Activated CD4-positive, CD25-positive, alpha-beta regulatory T cell treated with anti-CD3 and anti-CD28 coated beads, Interleukin-2, amount 50 U/mL, for 72 hours (primary cell): ENCODE data around the gene HMOX1.
"Not testable (repeated sequence)": the region's sequence is repeated elsewhere in the genome, so short reads cannot be mapped to it uniquely, and the experiment has no call there.

Experiments used
- DNase-seq: peaks from one replicate; pipeline ENCODE4 v3.0.0; 2021

The HMOX1 gene

GRCh38 chr22:35437049-35437448, 56.2 kb downstream of the HMOX1 start:
- peak; percentile 64 for DNase-seq

GRCh38 chr22:35438673-35439364, 57.9 kb downstream of the HMOX1 start:
- not testable (repeated sequence) for DNase-seq

GRCh38 chr22:35439365-35439717, 58.4 kb downstream of the HMOX1 start:
- no peak for DNase-seq

- no peak for DNase-seq
Measured at GRCh38 chr22:35440129-35440528, 59.2 kb downstream of the HMOX1 start.

GRCh38 chr22:35441489-35442100, 60.7 kb downstream of the HMOX1 start:
- no peak for DNase-seq

- no peak for DNase-seq
Measured at GRCh38 chr22:35442471-35442870, 61.6 kb downstream of the HMOX1 start.

GRCh38 chr22:35443338-35443737, 62.4 kb downstream of the HMOX1 start:
- no peak for DNase-seq
